D721Med (cell line): ENCODE data around the gene IGSF9.

Experiments
- DNase-seq: peaks from one replicate; pipeline ENCODE4 v3.0.0; 2011; ENCODE audit warnings: low spot score; ENCODE audit not compliant: insufficient read length
- FAIRE-seq: peaks from 2 replicates; lab custom pipeline; 2011; peaks lifted over from hg19 to GRCh38; lab: Jason Lieb, UNC
- TF ChIP-seq, protein P1 (sequence below): IDR thresholded peaks from 2 replicates; pipeline ENCODE4 v1.5.1; 2012; ENCODE audit warnings: mild to moderate bottlenecking, control low read depth; ENCODE audit not compliant: insufficient read depth; ENCODE audit errors: missing control alignments

The IGSF9 gene

DNA sequence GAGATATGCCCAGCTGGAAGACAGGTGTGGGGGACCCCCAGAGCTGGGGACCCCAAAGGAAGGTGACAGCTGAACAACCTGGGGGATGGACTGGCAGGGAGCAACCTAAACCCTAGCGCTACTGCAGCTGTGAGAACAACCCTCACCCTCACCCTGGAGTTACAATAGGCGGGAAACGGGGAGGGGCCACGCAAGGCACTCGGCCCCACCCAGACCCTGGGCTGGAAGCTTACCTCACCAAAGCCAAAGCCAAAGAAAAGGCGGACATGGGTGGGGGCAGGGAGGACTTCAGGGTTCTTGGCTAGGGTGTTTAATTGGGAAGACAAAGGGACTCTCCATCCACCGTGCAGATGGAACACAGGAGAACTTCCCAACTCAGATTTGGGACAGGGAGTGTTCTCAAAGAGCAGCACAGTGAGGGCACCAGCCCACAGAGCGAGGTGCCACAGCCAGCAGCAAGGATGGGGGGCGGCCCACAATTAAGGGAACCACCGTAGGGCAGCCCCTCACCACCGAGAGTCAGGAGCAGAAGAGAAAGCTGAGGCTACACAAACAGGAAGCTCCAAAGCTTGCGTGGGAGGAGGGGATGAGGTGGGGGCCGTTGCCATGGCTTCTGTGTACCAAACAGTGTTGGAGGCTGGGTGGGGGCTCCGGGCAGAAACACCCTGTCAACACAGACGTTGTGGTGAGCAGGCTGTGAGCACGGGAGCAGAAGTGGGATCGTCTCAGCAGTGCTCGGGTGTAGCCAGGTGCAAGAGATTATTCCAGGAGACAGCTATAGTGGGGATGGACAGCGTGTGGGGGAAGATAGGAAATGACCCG lies 22.0 kb downstream of the IGSF9 start:
- FAIRE-seq (no peak), DNase-seq (no peak)
- TF ChIP-seq, protein P1, sequence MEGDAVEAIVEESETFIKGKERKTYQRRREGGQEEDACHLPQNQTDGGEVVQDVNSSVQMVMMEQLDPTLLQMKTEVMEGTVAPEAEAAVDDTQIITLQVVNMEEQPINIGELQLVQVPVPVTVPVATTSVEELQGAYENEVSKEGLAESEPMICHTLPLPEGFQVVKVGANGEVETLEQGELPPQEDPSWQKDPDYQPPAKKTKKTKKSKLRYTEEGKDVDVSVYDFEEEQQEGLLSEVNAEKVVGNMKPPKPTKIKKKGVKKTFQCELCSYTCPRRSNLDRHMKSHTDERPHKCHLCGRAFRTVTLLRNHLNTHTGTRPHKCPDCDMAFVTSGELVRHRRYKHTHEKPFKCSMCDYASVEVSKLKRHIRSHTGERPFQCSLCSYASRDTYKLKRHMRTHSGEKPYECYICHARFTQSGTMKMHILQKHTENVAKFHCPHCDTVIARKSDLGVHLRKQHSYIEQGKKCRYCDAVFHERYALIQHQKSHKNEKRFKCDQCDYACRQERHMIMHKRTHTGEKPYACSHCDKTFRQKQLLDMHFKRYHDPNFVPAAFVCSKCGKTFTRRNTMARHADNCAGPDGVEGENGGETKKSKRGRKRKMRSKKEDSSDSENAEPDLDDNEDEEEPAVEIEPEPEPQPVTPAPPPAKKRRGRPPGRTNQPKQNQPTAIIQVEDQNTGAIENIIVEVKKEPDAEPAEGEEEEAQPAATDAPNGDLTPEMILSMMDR: no peak

DNA sequence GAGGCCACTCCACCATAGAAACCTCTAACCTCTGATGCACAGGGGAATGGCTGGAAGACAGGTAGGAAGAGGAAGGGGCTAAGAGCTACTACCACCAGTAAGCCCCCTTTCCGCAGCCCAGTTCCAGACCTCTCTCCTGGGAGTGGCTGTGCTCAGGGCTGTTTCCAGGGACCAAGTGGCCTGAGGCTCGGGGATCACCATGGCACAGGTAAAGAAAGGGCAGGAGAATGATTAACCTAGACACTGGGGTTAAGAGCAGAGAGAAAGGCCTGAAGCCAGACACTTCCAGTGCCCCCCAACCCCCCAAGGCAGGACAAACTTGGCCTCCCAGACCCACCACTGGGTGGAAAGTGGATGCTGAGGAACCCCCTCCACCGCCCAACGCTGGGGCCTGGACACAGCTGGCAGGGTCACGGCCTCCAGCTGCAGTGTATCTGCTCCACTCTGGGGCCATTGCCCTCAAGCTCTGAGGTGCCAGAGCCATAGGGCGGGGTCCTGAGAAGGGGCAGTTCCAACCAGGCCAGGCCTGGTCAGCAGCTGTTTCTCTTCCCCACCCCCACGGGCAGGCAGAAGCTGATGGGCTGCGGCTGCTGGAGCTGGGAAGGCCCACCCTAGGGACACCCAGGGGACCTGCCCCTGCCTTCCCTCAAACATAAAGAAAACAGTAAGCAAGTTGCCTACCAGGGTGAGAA lies 22.8 kb downstream of the IGSF9 start:
- DNase-seq (no peak), FAIRE-seq (no peak)
- TF ChIP-seq, protein P1: no peak

DNA sequence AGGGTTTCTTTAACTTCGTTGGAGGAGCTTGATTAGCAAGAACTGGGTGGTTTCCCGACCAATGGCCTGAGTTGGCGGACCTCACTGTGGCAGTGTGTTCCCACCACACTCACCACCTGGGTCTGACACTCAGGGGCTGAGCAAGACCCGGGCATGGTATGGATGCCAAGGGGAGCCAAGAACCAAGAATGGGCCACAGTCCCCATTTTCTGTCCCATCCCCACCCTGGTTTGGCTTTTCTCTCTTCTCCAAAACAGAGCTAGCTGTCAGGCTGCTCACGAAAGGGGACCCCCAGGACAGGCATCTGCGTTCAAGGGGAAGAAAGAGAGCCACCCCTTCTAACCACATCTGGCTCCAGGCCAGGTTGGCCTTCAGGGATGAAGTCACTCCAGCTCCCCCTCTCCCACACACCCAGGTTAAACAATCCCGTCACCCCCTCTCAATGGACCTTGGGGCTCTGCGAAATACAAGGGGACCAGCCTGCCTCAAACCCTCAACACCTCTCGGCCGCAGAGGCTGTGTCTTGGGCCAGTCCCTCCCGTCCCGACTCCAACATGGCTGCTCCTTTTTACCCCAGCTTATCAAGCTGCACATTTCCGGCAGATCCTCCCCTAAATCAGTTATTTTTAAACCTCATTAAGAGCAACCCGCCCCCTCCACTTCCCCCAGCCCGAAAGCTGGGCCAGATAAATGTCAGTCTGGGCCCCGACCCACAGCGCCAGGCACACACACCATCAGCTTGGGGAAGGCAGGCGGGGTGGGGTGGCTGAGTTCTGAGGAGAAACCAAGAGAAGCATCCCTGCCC lies 23.5 kb downstream of the IGSF9 start:
- FAIRE-seq (no peak), DNase-seq (no peak)
- TF ChIP-seq, protein P1: no peak

DNA sequence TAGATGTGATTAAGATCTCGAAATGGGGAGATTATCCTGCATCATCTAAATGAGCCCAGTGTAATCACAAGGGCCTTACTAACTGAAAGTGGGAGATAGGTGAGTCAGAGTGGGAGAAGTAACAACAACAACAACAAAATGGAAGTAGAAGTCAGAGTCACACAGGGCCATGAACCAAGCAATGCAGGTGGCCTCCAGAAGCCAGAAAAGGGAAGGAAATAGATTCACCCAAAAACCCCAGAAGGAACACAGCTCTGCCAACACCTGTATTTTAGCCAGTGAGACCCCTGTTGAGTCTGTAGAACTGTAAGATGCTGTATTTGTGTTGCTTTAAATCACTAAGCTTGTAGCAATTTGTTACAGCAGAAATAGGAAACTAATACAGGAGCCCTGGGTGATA lies 24.2 kb downstream of the IGSF9 start:
- TF ChIP-seq, protein P1: no peak
- FAIRE-seq (no peak), DNase-seq (no peak)

DNA sequence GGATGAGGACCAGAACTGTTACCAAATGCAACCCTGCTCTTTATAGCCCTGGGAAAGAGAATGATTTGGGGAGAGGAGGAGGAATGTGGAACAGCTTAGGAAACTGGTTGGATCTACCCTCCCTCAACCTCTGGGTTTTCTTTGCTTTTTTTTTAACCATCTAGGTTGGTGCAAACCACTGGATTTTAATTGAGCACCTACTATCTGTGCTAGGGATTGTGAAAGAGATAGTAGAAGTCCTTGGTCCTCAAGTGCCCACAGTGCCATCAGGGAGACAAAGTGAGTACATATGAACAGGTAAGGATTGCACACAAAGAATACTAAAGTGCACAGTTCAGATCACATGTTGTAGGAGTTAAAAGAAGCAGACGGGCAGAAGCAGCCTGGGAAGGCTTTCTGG lies 24.8 kb downstream of the IGSF9 start:
- DNase-seq (no peak), FAIRE-seq (no peak)
- TF ChIP-seq, protein P1: no peak

DNA sequence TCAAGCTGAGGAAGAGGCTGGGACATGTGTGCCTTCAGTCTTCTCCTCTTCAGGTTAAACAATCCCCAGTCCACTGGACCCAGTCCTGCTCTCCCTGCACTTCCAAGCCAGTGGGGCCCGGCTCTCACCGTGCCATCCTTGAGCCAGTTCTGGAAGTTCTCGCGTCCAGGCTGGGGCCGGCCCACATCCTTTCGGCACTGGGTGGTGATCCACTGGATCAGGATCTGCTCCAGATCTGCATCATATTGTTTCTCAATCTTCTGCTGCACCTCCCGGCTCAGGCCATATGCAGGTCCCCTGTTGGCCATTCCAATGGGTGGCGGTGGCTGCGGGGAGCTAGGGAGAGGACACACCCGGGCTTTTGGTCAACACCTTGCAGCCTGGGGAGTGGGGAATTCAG lies 25.2 kb downstream of the IGSF9 start:
- DNase-seq (no peak), FAIRE-seq (no peak)
- TF ChIP-seq, protein P1: no peak
